ENCODE data around the gene PRKCI. TPM values are rescaled to one million over a fixed set of nuclear protein-coding genes. Genes with fewer than 3 reads are reported as not detected.
"Not testable (repeated sequence)": the region's sequence is repeated elsewhere in the genome, so short reads cannot be mapped to it uniquely, and the experiment has no call there.

PRKCI gene
- 10.1 TPM for total RNA-seq

GRCh38 chr3:170221924-170222646 is at the start of gene PRKCI:
PRKCI (plus strand) TSS chr3:170222424; CDS start chr3:170222670, 246 bp downstream.
- DNase-seq (ENCODE audit: low spot score) (peak; percentile 96), ATAC-seq (peak; percentile 97)

- DNase-seq (ENCODE audit: low spot score) = no peak
Measured at GRCh38 chr3:170178651-170179050, 43.6 kb upstream of the PRKCI start.

GRCh38 chr3:170179432-170179831 is 42.8 kb upstream of the PRKCI start:
- ATAC-seq = no peak
- DNase-seq (ENCODE audit: low spot score) = no peak

More at GRCh38 chr3:170178651-170179050, 43.6 kb upstream of the PRKCI start:
- no peak for ATAC-seq

GRCh38 chr3:170180079-170180907 is 41.9 kb upstream of the PRKCI start:
- ATAC-seq (peak; percentile 21), DNase-seq (ENCODE audit: low spot score) (no peak)

- peak; percentile 94 for DNase-seq (ENCODE audit: low spot score)
- peak; percentile 91 for ATAC-seq
Measured at GRCh38 chr3:170180908-170181885, 41.0 kb upstream of the PRKCI start, which contains the start of gene PHC3. PHC3 (minus strand) TSS chr3:170181733; CDS start chr3:170181715, 18 bp downstream.

- peak; percentile 14 for ATAC-seq
- DNase-seq (ENCODE audit: low spot score) = no peak
Measured at GRCh38 chr3:170189398-170190256, 32.6 kb upstream of the PRKCI start.

GRCh38 chr3:170195759-170196158 is 26.5 kb upstream of the PRKCI start:
- ATAC-seq; DNase-seq (ENCODE audit: low spot score): not testable (repeated sequence)

- no peak for DNase-seq (ENCODE audit: low spot score)
- ATAC-seq = no peak
Measured at GRCh38 chr3:170196833-170197232, 25.4 kb upstream of the PRKCI start.

- ATAC-seq (no peak), DNase-seq (ENCODE audit: low spot score) (no peak)
Measured at GRCh38 chr3:170200987-170201386, 21.2 kb upstream of the PRKCI start.

- DNase-seq (ENCODE audit: low spot score) (no peak), ATAC-seq (no peak)
Measured at GRCh38 chr3:170201527-170201926, 20.7 kb upstream of the PRKCI start.

- ATAC-seq = no peak
Measured at GRCh38 chr3:170203457-170203856, 18.8 kb upstream of the PRKCI start.

GRCh38 chr3:170204023-170204472 is 18.2 kb upstream of the PRKCI start:
- ATAC-seq = no peak
- DNase-seq (ENCODE audit: low spot score) = no peak

More at GRCh38 chr3:170203457-170203856, 18.8 kb upstream of the PRKCI start:
- DNase-seq (ENCODE audit: low spot score) = no peak

GRCh38 chr3:170204509-170204908 is 17.7 kb upstream of the PRKCI start:
- DNase-seq (ENCODE audit: low spot score) (no peak), ATAC-seq (no peak)

- no peak for DNase-seq (ENCODE audit: low spot score)
- ATAC-seq = no peak
Measured at GRCh38 chr3:170205302-170205701, 16.9 kb upstream of the PRKCI start.

- DNase-seq (ENCODE audit: low spot score) = not testable (repeated sequence)
- peak; percentile 93 for ATAC-seq
Measured at GRCh38 chr3:170206164-170206762, 16.0 kb upstream of the PRKCI start.

GRCh38 chr3:170207717-170208116 is 14.5 kb upstream of the PRKCI start:
- ATAC-seq = no peak
- DNase-seq (ENCODE audit: low spot score) = no peak

GRCh38 chr3:170211668-170212067 is 10.6 kb upstream of the PRKCI start:
- DNase-seq (ENCODE audit: low spot score) (no peak), ATAC-seq (no peak)

GRCh38 chr3:170219850-170220249 is 2.4 kb upstream of the PRKCI start:
- no peak for ATAC-seq
- no peak for DNase-seq (ENCODE audit: low spot score)

- no peak for ATAC-seq
- DNase-seq (ENCODE audit: low spot score) = no peak
Measured at GRCh38 chr3:170220871-170221270, 1.4 kb upstream of the PRKCI start.

Measured in left lobe of liver (tissue), 2 donors.